Astrocyte of the spinal cord (primary cell): Measurements from ENCODE around the gene WDHD1.
A peak's percentile ranks its signal among the peaks of the same experiment; 100 is the strongest.

Source experiments
- DNase-seq: peaks from one replicate; pipeline ENCODE4 v3.0.0; 2011; ENCODE audit warnings: low read depth, low spot score
- H3K4me3 ChIP-seq: 2 replicates; pipeline ENCODE4 v1.5.1; 2011; ENCODE audit warnings: low read depth, mild to moderate bottlenecking, low read length, moderate library complexity
- CTCF ChIP-seq: IDR thresholded peaks from 2 replicates; pipeline ENCODE4 v1.5.1; 2012; ENCODE audit warnings: low read depth, mild to moderate bottlenecking, low read length, inconsistent platforms
- in situ Hi-C: cut with HindIII; loops from 2 replicates; pipeline ENCODE4 v1.10.0; 2017; ENCODE audit warnings: low sequenced_read_pairs

The WDHD1 gene

GRCh38 chr14:55026793-55027561, at the start of gene WDHD1, which contains the start of gene SOCS4:
Gene WDHD1, minus strand, starts transcription at chr14:55027099. Its CDS starts 312 bp downstream, at chr14:55026787.
Gene SOCS4, plus strand, starts transcription at chr14:55027236. Its CDS starts 15,806 bp downstream, at chr14:55043042.
- peak within 1 kb of the TSS; percentile 73 for H3K4me3 ChIP-seq
- in situ Hi-C loops, result no loop called here
- TF ChIP-seq CTCF, result no peak
- DNase-seq, result peak; percentile 94

GRCh38 chr14:55075628-55076175, 48.8 kb upstream of the WDHD1 start:
- no peak overlapping the region for H3K4me3 ChIP-seq
- in situ Hi-C loops, result no loop called here
- TF ChIP-seq CTCF, result no peak
- DNase-seq, result peak; percentile 33

GRCh38 chr14:55074662-55075061, 47.8 kb upstream of the WDHD1 start:
- no peak overlapping the region for H3K4me3 ChIP-seq

GRCh38 chr14:55073856-55074255, 47.0 kb upstream of the WDHD1 start:
- in situ Hi-C loops, result no loop called here
- TF ChIP-seq CTCF, result no peak
- peak; percentile 84 for DNase-seq
- H3K4me3 ChIP-seq, result no peak overlapping the region

More at GRCh38 chr14:55074662-55075061, 47.8 kb upstream of the WDHD1 start:
- in situ Hi-C loops, result no loop called here
- TF ChIP-seq CTCF, result no peak
- peak; percentile 55 for DNase-seq

GRCh38 chr14:55071870-55072640, 45.2 kb upstream of the WDHD1 start:
- no peak overlapping the region for H3K4me3 ChIP-seq
- in situ Hi-C loops, result no loop called here
- TF ChIP-seq CTCF, result no peak
- DNase-seq, result peak; percentile 95

GRCh38 chr14:55070981-55071411, 44.1 kb upstream of the WDHD1 start:
- DNase-seq, result no peak
- in situ Hi-C loops, result no loop called here
- TF ChIP-seq CTCF, result no peak
- H3K4me3 ChIP-seq, result no peak overlapping the region
